ENCODE data around the gene MED31.
"Not testable (repeated sequence)": the region's sequence is repeated elsewhere in the genome, so short reads cannot be mapped to it uniquely, and the experiment has no call there.

Gene MED31

DNA sequence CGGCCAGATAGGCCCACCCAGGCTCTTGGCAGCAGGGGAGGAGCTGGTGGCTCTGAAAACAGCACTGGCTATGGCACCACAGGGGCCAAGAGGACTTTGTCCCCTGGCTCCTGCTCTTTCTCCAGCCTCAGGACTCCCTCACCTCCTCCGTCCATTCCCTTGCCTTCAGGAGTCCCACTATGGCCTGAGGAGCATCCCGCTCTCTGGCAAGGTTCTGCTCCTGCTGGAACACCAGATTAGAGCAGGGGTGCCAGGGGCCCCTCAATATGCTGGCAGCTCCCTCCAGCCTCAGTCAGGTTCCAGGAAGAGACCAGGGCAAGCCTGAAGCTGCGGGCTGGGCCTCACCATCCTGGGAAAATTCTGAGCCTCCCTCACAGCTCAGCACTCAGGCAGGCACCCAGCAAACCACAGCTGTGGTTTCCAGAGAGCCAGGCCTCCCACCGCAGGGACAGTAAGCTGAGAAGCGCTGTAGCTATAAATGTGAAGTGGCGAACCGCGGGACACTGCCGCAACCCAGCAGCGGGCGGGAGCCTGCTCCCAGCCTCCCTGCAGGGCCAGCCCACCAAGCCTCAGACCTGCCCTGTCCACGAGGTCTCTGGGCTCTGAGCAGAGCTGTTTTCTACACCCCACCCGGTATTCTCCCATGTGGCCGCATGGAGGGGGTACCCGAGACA lies 25.9 kb upstream of the MED31 start:
- DNase-seq (ENCODE audit: low read depth in 2 of 2) = no peak

DNA sequence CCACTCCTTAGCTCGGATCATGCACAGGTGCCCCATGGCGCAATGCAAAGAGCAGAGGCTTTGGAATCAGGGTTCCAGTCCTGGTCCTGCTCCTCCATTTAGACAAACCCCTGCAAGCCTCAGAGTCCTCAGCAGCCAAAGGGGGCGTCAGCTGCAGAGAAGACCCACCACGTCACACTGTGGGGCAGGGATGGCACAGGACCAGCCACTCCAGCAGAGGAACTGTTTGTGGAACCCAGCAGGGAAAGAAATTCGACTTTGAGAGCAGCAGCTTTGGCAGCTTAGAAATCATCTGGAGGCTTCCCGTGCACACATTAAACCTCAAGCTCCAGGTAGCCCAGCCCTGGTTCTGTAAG lies 25.4 kb upstream of the MED31 start:
- DNase-seq (ENCODE audit: low read depth in 2 of 2) = no peak

DNA sequence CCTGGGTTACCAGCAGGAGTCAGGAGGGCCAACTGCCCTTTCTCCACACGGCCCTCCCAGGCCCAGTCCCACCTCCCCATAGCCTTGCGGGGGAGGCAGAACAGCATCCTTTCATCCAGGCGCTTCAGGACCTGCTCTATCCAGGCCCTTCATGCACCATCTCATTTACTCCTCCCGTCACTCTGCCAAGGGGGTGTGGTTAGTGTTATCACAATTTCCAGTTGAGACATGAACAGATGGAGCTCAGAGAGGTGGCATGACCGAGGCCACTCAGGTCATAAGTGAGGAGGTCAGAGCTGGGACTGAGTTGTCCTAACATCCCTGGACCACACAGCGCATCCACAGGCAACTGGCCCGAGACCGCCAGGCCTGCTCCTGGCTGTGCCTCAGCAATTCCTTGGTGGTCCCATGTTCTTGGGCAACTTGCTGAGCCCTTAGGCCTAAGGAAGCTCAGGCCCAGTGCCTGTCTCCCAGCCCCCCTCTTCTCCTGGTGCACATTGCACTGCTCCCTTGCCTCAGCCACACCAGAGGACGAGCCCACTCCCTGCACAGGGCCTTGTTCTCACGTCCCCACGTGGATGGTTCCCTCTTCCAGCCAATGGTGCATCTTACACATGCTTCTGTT lies 23.9 kb upstream of the MED31 start:
- DNase-seq (ENCODE audit: low read depth in 2 of 2) = no peak

DNA sequence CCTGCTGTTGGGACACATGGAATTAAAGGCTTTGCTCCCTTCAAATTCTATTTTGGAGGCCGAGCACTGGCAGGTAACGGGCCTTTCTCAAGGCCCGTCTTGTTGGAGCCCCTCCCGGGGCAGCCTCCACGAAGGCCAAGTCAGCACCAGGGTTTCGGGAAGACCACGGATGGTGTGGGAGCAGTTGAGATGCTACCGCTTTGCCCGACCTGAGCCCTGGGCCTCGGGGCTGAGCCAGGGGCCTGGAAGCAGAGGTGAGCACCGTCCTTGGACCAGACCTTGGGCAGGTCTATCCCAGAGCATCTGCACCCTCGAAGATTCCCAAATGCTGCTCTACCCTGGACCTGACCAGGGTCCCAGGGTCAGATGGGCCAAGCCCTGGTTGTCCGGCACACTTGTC lies 23.2 kb upstream of the MED31 start:
- DNase-seq (ENCODE audit: low read depth in 2 of 2) = no peak

DNA sequence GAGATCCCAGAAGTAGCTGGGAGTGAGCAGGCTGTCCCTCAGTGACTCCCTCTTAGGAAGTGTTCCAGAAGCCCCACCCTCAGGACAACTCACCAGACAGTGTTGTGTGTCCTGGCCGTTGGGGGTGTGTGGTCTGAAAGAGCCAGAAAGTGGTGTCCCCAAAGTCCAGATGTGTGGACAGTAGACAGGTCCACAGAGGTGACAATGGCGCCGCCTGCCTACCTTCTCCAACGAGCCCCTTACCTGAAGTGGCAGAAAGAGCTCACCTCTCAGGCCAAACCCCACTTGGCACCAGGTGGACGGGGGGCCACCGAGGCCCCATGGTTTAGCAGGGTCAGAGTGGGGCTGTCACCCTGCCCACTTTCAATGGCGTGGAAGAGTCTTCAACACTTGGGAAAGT lies 20.0 kb upstream of the MED31 start:
- DNase-seq (ENCODE audit: low read depth in 2 of 2) = no peak

DNA sequence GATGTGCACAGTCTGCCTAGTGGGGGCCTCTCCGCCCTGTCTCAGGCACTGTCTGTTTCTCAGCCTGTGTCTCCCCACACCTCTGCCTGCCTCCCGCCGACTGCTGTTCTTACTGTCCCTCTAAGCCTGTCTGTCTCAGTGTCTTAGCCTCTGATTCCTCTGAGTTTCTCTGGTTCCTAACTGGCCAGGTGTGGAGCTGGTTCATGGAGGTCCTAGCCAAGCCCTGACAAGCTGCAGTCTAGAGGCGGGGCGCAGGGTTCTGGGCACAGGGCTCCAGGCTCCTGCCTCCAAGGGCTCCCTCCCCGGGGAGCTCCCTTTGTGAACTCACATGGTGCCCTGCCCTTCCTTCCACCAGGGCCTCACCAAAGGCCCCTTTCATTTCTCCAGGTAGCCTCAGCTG lies 19.6 kb upstream of the MED31 start:
- DNase-seq (ENCODE audit: low read depth in 2 of 2) = no peak

DNA sequence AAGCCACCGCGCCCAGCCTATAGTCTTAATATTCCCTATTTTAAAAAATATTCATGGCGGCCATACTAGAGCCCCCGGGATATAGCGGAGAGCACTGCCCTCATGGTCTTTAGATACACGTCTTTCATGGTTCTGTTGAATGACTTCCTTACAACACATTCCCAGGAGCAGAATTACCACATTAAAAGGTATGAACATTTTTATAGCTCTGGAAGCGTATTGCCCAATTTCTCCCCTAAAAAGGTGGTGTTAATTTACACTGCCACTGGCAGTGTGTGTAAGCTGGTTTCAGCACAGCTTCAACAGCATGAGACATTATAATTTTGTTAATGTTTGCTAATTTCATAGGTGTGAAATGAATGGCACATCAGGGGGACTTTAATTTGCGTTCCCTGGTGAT lies 19.2 kb upstream of the MED31 start:
- DNase-seq (ENCODE audit: low read depth in 2 of 2) = no peak

DNA sequence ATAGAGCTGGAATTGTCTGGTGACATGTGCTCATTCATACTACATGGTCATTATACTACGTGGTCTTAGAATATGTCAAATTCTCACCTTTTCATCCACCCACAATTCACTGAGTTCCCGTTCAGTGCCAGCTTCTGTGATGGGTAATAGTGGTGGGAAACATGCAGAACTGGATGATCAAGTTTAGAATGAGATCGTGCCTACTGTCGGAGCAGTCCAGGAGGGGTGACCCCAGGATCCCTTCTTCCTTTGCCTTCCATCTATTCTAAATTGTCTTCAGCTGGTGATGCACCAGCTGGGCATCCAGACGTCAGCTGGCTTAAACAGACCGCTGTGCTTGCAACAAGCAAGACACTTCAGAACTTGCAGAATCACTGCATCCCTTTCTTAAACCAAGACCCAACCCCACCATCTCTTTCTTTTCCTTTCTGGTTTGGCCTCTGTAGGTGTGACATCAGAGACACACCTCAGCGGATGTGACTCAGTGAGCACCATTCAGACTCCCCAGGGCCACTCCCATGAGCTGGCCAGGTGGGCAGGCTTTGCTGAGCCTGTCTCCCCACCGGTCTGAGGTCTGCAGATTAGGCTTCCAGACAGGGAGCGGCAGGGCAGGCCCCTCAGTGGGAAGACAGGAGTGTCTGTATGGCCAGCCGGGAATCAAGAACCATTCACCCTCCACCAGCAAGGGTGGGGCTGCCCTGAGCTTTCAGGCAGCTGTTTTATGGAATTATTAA lies 18.2 kb upstream of the MED31 start:
- no peak for DNase-seq (ENCODE audit: low read depth in 2 of 2)

DNA sequence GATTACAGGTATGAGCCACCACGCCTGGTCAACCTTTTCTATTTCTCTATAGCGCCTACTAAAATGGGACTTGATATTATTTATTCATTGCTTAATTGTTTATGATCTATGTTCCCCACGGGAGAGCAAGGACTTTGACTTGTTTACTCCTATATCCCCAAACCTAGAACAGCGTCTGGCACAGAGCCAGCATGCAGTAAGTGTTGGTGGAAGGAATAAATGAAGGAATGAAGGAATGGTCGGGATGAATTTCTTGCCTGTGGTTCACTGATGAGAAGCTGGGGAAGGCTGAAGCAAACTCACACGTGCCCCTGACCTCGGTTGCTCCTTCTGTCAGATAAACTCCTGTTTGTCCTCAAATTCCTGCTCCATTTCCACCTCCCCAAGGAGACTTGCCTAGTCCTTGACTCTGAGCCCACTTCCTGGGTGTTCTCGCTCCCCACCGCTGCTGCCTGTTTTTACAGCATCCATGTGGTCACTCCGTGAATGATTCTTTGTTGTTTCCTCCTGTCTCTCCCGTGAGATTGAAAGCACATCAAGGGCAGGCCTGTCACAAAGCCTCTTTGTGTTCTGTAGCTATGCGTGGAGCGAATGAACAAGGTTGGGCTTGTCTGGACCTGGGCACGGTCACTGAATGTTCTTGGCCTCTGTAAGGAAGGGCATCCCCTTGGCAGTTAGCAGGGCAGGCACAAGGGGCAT lies 17.5 kb upstream of the MED31 start:
- no peak for DNase-seq (ENCODE audit: low read depth in 2 of 2)

DNA sequence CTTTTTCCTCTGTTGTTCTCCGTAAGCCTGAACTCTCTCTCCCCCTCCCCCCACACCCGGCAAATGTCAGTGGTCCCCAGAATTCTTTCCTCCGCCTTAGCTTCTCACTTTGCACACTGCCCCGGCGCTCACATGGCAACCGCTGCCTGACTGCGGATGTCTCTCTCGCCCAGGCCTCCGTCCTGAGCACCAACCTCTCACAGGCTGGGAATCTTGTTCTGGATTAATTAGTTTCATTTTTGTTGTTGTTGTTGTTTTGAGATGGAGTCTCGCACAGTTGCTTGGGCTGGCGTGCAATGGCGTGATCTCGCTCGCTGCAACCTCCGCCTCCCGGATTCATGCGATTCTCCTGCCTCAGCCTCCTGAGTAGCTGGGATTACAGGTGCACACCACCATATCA lies 16.8 kb upstream of the MED31 start:
- DNase-seq (ENCODE audit: low read depth in 2 of 2) = no peak

DNA sequence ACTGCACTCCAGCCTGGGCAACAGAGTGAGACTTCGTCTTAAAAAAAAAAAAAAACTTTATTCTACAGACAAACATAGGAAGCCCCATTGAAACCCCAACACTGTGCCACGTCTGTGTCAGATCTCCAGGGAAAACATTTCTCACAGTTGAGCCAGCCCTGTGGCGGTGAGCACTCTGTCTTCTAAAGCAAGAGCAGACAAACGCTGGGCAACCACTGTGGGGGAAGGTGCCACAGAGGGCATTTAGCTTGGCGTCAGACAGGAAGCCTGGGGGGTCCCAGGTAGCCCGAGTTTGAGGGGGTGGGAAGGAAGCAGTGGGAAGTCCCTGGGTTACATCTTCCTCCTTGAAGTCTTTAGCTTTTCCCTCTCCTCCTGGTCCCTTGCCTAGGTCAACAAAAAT lies 16.1 kb upstream of the MED31 start:
- DNase-seq (ENCODE audit: low read depth in 2 of 2) = no peak

DNA sequence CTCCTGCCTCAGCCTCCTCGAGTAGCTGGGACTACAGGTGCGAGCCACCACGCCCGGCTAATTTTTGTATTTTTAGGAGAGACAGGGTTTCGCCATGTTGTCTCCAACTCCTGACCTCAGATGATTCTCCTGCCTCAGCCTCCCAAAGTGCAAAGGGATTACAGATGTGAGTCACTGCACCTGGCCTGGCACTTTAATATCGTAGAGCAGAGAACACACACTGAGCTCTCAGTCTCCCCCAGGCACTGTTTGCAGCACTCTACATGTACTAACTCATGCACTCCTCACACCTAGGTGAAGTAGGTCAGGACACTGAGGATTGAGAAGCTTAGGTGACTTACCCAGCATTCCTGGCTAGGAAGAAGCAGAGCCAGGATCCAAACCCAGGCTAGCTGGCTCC lies 15.2 kb upstream of the MED31 start:
- DNase-seq (ENCODE audit: low read depth in 2 of 2) = no peak

DNA sequence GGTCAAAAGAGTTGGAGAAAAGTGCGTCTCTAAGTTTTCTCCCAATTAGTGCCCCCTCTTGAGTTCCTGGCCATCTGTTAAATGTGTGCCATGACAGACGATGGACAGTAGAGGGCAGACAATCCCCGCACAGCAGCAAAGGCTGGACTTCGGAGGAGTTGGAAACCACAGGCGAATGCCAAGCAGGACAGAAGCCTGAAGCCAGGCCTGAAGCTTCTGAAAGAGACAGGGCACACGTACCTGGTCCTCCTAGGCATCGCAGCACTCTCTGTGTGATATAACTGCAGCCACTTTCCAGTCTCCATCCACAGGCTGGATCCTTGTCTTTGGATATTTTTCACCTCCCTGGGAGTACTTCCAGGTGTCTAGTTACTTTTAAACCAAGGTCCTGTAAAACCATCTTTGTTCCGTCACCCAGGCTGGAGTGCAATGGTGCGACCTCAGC lies 14.7 kb upstream of the MED31 start:
- DNase-seq (ENCODE audit: low read depth in 2 of 2) = peak; percentile 43 to 49

DNA sequence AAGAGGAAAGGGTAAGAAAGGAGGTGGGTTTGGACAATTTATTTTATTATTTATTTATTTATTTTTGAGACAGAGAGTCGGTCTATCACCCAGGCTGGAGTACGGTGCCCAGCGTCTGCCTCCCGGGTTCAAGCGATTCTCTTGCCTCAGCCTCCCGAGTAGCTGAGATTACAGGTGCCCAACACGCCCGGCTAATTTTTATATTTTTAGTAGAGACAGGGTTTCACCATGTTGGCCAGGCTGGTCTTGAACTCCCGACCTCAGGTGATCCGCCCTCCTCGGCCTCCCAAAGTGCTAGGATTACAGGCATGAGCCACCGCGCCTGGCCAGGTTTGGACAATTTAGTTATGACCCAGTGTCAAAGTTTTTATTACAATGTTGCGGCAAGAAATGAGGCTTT lies 11.8 kb upstream of the MED31 start:
- not testable (repeated sequence) for DNase-seq (ENCODE audit: low read depth in 2 of 2)

DNA sequence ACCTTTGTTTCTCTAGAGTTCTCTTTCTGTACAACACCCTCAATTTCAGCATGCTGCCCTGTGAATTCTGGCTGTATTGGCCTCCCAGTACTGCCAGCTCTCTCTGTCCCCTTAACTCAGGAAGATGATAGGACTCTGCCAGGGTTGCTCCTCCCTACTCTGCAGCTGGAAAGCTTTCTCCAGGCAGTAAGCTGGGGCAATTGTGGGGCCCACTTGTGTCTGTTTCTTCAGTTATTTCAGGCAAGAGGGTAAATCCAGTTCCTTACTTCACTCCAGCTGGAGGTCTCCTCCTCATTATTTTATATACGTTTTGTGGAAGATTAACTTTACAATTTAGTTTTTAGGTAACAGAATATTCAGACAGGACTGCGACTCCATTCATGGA lies 10.1 kb upstream of the MED31 start:
- no peak for DNase-seq (ENCODE audit: low read depth in 2 of 2)

DNA sequence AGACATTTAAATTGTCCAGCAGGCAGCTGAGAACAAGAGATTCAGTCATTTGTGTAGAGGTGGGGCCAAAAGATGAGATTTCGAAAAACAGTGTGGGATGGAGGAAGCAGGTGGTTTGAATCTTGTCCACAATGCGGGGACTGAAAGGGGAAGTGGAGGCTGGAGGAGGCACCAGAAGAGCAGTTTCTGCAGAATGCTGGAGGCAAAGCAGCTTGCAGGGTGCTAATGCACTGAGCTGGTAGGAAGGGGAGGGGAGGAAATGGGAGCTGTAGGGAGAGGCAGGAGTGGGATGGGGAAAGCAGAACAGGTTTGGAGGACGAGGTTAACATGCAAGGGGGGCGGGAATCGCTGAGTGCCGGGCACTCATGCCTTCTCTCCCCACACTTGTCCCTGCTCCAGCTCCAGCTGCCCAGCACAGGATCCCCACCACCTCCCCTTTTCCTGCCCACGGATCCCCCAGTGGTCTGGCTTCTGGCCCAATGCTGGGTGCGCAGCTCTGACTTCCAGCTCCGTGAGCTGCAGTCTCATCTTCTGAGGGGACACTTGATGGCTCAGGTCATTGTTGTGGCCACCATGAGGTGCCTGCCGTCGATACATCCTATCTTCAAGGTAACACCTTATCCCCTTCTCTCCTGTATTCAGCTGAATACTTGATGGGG lies 9.5 kb upstream of the MED31 start:
- DNase-seq (ENCODE audit: low read depth in 2 of 2) = no peak

DNA sequence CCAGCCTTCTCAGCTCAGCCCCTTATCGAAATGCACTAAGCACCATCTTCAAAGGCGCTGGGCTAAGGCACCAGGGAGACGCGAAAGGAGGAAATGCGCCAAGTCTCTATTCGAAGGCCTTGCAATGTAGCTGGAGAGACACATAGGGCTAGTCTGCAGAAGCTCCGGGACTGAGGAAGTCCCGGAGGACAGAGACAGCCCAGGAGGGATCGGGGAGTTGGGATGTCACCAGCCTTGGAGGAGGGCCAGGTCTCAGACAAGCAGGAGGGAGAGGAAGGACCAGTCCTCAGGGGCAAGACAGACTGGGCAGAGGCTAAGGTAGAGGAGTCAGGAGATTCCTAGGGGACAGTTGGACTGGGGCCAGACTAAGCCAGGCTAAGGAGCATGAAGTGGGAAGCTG lies 8.7 kb upstream of the MED31 start:
- DNase-seq (ENCODE audit: low read depth in 2 of 2) = no peak

DNA sequence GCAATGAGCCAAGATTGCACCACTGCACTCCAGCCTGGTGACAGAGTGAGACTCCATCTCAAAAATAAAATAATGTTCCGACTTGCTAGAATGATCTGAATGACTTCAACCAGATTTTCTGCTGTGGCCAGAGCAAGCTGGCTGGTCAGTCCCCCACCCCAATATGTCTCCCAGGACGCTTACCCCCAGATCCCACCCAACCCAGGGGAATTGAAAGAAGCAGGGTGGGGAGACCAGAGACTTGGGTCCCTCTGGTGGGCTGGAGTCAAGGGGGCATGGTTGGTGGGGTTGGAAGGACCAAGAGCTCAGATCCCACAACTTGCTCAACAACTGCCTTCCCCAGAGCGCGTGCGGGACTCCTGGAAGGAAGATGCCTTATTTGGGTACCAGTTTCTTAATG lies 7.0 kb upstream of the MED31 start:
- not testable (repeated sequence) for DNase-seq (ENCODE audit: low read depth in 2 of 2)

DNA sequence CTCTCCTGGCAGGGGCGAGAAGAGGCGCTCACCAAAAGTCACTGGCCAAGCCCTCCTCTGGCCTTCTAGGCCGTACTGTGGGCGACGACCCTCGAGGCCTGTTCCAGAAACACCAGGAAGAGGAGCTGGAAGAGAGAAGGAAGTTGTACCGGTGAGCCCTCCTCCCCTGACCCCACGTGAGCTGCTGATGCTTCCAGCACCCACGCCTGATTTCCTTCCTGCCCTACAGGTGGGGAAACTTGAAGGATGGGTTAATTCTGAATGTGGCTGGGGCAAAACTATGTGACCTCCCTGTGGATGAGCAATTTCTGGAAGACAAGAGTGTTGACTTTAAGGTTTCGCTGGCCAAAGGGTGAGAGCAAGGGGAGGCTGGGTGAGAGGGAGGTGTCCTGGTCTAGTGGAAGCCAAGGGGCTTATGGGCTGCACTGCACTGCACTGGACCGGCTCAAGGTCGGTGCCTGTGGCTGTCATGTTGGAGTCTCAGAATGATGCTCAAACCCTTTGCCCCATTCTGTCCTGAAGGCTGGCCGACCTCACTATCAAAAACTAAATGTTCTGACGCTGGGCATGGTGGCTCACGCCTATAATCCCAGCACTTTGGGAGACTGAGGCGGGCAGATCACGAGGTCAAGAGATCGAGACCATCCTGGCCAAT lies 6.4 kb upstream of the MED31 start:
- no peak for DNase-seq (ENCODE audit: low read depth in 2 of 2)

DNA sequence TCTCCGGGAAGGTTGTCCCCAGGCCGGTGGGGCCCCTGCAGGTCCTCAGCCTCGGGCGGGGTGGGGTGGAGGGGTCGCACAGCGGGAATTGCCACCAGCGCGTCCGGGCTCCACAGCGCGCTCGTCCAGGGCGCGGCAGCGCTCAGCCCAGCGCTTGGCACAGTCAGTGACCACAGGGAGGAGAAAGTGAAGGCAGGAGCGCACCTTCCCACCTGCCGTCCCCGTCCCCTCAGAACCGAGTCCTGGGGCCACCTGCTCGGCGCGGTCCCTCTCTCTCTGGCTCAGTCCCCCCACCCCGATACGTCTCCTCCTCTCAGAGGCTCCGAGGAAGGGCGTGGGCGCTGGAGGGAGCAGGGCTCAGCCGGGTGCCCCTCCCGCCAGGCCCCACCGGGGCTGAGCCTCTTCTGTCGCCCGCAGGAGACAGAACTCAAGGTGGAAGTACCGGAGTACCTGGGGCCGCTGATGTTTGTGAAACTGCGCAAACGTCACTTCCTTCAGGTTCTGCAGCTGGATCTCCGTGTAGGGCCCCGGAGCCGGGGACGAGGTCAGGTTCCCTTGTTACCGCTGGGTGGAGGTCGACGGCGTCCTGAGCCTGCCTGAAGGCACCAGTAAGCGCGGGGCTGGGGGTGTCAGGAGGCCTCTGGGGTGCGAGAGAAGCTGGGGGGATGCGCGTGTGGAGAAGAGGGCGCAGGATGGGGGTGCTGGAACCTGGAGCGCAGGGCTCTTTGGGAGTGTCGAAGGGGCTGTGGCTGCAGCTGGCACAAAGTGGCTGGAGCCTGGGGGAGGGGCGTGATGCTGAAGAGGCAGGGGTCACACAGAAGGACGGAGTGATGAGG lies 5.6 kb upstream of the MED31 start:
- DNase-seq (ENCODE audit: low read depth in 2 of 2) = not testable (repeated sequence)
